CD4-positive, alpha-beta T cell treated with Interleukin-4 for 4 hours (primary cell): ENCODE data around the gene ZG16.
"Not testable (repeated sequence)": the region's sequence is repeated elsewhere in the genome, so short reads cannot be mapped to it uniquely, and the experiment has no call there.

Source experiments
- DNase-seq: peaks from one replicate; pipeline ENCODE4 v3.0.0-alpha.2; 2020

The ZG16 gene

DNA sequence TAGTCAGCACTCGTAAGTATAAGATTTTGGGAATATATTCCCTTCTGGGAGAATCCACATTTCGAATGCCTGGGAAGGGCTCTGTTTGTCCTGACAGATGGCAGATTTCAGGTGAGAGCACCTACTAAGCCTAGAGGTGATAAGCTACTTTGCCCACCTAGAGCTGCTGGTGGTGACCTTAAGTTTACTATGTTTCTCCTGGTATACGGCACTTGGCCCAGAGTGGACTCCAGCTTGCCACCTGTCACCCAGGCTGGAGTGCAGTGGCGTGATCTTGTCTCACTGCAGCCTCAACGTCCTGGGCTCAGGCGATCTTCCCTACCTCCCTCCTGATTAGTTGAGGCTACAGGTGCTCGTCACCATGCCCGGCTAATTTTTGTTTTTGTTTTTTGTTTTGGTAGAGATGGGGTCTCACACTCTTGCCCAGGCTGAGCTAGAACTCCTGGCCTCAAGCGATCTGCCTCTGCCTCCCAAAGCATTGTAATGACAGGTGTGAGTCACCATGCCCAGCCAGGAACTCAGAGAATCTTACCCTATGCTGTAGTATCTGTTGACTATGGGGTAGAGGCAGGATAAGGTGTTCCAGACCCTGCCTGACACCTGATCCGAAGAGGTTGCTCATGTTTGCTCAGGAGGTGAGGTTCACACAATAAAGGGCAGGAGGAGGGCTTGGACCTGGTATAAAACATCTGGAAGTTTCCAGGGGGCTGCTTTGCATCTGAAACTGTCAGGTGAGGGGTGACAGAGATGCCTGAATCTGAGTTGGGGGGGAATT lies at the start of gene ZG16:
TSS of gene ZG16 (plus strand) at position 681 of the 775 bp plus-strand sequence. CDS start 1,011 bp downstream, outside the sequence.
- DNase-seq, result no peak

DNA sequence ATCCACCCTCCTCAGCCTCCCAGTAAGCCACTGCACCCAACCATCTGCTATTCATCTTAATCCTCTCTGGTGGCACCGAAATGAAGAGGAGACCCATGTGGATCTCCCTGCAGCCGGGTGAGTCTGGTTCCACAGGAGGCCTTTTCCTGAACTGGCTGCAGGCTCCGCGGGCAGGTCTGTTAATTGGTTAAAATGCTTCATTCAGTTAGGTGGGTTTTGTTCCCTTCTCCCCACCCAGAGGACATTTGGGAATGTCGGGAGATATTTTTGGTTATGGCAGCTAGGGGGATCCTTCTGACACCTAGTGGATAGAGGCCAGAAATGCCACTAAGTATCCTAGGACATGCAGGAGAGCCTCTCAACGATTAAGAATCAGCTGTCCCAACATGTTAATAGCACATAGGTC lies 48.9 kb upstream of the ZG16 start:
- no peak for DNase-seq

DNA sequence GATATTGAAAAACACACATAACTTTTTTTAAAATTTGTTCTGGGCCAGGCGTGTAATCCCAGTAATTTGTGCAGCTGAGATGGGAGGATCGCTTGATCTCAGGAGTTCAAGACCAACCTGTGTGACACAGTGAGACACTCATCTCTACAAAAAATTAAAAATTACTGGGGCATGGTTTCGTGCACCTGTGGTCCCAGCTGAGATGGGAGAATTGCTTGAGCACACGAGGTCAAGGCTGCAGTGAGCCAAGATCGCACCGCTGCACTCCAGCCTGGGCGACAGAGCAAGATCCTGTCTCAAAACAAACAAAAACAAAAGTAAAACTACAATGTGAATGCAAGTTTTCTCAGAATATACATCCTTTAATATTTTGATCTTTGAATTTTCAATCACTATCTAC lies 47.4 kb upstream of the ZG16 start:
- no peak for DNase-seq

- peak; percentile 50 for DNase-seq
Measured at GRCh38 chr16:29731768-29732601, 46.1 kb upstream of the ZG16 start.

DNA sequence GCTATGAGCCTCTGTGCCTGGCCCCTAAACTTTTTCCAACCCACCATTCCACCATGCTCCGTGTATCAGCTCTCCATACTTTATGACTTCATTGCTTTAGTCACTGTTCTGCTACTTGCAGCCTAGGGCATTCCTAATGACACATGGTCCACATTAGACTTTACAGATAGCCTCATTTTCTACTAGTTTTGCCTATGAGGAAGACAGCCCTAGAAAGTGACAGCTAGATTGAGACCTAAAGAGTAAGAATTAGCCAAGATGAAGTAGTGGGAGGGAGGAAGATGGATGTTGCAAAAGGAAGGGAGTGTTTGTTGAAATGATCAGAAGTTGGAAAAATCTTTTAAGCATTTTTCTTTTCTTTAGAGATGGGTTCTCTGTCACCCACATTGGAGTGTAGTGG lies 43.3 kb upstream of the ZG16 start:
- DNase-seq, result no peak

DNA sequence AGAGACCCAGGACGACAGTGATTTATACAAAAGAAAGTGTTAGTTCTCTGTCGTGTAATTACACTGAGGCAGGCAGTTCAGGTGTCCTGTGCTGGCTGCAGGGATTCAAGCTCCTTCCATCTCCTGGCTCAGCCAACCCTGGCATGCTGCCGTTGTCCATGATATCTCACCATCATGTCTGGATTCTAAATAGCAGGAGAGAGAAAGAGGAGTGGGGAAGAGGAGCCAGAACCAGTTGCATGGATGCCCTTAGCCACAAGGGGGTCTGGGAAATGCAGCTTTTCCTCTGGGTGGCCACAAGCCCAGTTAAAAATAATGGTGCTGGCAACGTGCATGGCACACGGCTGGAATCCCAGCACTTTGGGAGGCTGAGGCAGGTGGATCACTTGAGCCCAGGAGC lies 41.9 kb upstream of the ZG16 start:
- DNase-seq, result no peak

DNA sequence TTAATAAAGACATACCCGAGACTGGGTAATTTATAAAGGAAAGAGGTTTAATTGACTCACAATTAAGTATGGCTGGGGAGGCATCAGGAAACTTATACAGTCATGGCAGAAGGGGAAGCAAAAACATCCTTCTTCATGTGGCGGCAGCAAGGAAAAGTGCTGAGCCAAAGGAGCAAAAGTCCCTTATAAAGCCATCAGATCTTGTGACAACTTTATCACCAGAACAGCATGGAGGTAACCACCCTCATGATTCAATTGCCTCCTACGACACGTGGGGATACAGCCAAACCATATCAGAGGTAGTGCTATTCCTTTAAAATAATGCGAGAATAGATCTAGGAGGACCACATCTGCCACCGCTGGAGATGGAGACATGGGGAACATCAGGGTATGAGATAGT lies 41.3 kb upstream of the ZG16 start:
- DNase-seq, result no peak

DNA sequence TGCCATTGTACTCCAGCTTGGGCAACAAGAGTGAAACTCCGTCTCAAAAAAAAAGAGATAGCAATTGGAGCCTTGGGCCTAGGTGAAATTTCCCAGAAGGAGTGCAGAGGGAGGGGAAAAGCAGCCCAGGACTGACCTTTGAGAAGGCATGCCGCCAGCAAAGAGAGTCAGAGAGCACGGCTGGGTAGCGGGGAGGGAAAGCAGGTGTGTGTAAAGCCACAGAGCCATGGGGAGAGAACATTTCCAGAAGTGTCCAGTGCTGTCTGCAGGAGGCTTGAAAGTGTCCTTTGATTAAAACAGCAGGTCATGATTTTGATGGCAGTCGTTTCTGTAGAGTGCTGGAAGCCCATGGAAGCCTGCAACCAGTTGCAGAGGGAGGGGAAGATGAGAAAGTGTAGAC lies 40.3 kb upstream of the ZG16 start:
- no peak for DNase-seq

DNA sequence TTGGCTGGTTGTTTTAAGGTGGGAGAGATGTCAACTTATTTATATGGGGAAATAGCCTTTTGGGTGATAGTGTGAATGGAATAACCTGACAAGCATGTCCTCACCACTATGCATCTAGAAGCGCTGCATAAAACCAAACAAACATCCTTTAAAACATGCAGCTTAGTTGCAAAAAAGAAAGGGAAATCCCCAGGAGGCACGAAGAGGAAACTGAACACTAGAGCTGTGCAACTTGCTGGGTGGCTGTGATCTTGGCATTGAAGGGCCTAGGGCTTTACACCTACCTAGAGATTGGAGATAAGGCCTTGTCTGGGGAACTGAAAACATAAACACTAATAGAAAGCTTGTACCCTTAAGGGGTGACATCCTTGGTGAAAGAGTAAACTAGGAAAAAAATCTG lies 39.5 kb upstream of the ZG16 start:
- DNase-seq, result peak; percentile 89

DNA sequence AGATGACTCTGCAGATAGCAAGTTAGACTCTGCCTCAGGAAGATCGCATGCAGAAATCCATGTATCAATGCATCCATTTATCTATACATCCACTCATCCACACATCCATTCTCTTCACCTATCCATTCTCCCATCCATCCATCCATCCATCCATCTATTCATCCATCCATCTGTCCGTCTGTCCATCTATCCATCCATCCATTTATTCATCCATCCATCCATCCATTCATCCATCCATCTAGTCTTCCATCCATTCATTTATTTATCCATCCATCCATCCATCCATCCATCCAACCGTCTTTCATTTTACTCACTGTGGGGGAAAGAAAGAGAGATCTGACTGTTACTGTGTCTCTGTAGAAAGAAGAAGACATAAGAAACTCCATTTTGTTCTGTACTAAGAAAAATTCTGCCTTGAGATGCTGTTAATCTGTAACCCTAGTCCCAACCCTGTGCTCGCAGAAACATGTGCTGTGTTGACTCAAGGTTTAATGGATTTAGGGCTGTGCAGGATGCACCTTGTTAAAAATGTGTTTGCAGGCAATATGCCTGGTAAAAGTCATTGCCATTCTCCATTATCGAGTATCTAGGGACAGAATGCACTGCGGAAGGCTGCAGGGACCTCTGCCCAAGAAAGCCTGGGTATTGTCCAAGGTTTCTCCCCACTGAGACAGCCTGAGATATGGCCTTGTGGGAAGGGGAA lies 38.0 kb upstream of the ZG16 start:
- not testable (repeated sequence) for DNase-seq

GRCh38 chr16:29740630-29741015 lies 37.4 kb upstream of the ZG16 start:
- not testable (repeated sequence) for DNase-seq

DNA sequence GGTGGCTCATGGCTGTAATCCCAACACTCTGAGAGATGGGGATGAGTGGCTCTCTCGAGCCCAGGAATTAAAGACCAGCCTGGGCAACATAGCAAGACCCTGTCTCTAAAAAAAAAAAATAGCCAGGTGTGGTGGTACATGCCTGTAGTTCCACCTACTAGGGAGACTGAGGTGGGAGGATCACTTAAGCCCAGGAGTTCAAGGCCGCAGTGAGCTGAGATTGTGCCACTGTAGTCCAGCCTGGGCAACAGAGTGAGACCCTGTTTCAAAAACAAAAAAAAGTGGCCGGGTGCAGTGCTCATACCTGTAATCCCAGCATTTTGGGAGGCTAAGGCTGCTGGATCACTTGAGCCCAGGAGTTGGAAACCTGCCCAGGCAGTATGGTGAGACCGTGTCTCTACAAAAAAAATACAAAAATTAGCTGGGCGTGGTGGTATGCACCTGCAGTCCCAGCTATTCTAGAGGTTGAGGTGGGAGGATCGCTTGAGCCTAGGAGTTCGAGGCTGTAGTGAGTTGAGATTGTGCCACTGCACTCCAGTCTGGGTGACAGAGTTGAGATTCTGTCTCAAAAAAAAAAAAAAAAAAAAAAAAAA lies 35.3 kb upstream of the ZG16 start:
- DNase-seq, result no peak

DNA sequence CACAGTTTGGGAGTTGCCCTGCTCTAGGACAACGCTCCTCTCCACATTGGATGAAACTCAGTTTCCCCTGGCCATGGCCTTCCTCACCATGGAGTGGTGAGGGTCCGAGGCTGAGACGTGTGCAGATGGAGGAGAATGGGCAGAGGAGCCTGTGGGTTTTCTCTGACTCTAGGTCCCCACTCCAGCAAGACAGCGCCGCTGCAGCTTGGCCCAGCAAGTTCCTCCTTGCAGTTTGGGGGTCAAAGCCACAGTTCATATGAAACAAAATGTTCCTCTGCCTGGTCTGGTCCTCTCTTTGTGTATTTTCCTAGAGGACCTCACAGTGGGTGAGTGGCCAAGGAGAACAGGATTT lies 34.6 kb upstream of the ZG16 start:
- DNase-seq, result no peak

- DNase-seq, result peak; percentile 66
Measured at GRCh38 chr16:29743827-29744531, 34.1 kb upstream of the ZG16 start.

- DNase-seq, result no peak
Measured at GRCh38 chr16:29744541-29745101, 33.4 kb upstream of the ZG16 start.

- DNase-seq, result peak; percentile 69
Measured at GRCh38 chr16:29745121-29745852, 32.8 kb upstream of the ZG16 start.

- DNase-seq, result peak; percentile 98
Measured at GRCh38 chr16:29745853-29746345, 32.2 kb upstream of the ZG16 start, which contains the start of gene C16orf54. Gene C16orf54, minus strand, starts transcription at chr16:29745990. Its CDS starts 1,039 bp downstream, at chr16:29744951.

GRCh38 chr16:29746518-29746917 lies 31.5 kb upstream of the ZG16 start:
- DNase-seq, result not testable (repeated sequence)

DNA sequence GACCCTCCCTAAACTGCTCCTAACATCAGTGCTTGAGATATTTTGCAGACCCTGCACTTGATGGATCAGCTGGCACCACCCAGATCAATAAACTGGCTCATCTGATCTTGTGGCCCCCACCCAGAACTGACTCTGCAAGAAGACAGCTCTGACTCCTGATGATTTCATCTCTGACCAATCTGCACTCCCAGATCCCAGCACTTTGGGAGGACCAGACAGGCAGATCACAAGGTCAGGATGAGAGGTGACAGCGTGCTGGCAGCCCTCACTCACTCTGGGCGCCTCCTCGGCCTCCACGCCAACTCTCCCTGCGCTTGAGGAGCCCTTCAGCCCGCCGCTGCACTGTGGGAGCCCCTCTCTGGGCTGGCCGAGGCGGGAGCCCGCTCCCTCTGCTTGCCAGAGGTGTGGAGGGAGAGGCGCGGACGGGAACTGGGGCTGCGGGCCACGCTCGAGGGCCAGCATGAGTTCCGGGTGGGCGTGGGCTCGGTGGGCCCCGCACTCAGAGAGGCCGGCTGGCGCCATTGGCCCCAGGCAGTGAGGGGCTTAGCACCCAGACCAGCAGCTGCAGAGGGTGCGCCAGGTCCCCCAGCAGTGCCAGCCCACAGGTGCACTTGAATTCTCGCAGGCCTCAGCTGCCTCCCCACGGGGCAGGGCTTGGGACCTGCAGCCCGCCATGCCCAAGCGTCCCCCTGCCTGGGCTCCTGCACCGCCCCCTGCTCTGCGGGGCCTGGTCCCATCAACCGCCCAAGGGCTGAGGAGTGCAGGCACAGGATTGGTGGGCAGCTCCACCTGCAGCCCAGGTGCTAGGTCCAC lies 29.9 kb upstream of the ZG16 start:
- no peak for DNase-seq

- not testable (repeated sequence) for DNase-seq
Measured at GRCh38 chr16:29748760-29749149, 29.3 kb upstream of the ZG16 start.
